Suprapubic skin (tissue), 4 donors: ENCODE measurements around the gene ZNF672. TPM values are rescaled to one million over a fixed set of nuclear protein-coding genes. Genes with fewer than 3 reads are reported as not detected.

Source experiments
- DNase-seq, 2 donors: peaks; one replicate each; pipeline ENCODE4 v3.0.0-alpha.2; 2019; ENCODE audit warnings: low spot score in 2 of 2
- H3K27ac ChIP-seq: fragments of 200-600 bp; sonication (generic); one replicate; pipeline ENCODE4 v1.5.1; 2019
- H3K27me3 ChIP-seq: fragments of 200-600 bp; sonication (generic); one replicate; pipeline ENCODE4 v1.5.1; 2019
- H3K36me3 ChIP-seq: fragments of 200-600 bp; sonication (generic); one replicate; pipeline ENCODE4 v1.5.1; 2019
- H3K4me1 ChIP-seq: fragments of 200-600 bp; sonication (generic); one replicate; pipeline ENCODE4 v1.5.1; 2019
- H3K4me3 ChIP-seq: fragments of 200-600 bp; sonication (generic); one replicate; pipeline ENCODE4 v1.5.1; 2019; ENCODE audit warnings: mild to moderate bottlenecking
- H3K9me3 ChIP-seq: fragments of 200-600 bp; sonication (generic); one replicate; pipeline ENCODE4 v1.5.1; 2019
- EP300 ChIP-seq: sonication (generic); formaldehyde crosslinking; IDR thresholded peaks from one replicate; pipeline ENCODE4 v1.6.1; 2017; ENCODE audit warnings: antibody characterized with exemption
- POLR2A ChIP-seq, 2 donors: fragments of 450-650 bp; IDR thresholded peaks; one replicate each; pipeline ENCODE4 v1.6.1; 2017; ENCODE audit warnings: antibody characterized with exemption in 2 of 2, mild to moderate bottlenecking in 2 of 2, moderate library complexity in 2 of 2
- POLR2AphosphoS5 ChIP-seq, 3 donors: sonication (generic); formaldehyde crosslinking; IDR thresholded peaks; one replicate each; pipeline ENCODE4 v1.6.1; 2017; ENCODE audit warnings: antibody characterized with exemption in 3 of 3
- WGBS: methylation state at CpG from one replicate; pipeline ENCODE4 v1.1.5; 2018; 5-methylcytosine and 5-hydroxymethylcytosine counted together
- total RNA-seq, 4 donors: library from RNA; depleted of rRNA; stranded (reverse); fragments of >200 nt; gene quantifications; one replicate each; pipeline ENCODE4 v1.1.0, GENCODE V29; 2016
- TF ChIP-seq, protein P1 (sequence below), 2 donors: fragments of 200-600 bp in 1 of 2; fragments of 450-650 bp in 1 of 2; sonication (generic) in 1 of 2; IDR thresholded peaks; one replicate each; pipeline ENCODE4 v1.5.1; 2016 to 2019; ENCODE audit warnings: antibody characterized with exemption in 2 of 2, mild to moderate bottlenecking in 1 of 2, moderate library complexity in 1 of 2

The ZNF672 gene
- total RNA-seq, 4 donors from 2014 or later: 34.4 to 39.7 (median 38.8) TPM

DNA sequence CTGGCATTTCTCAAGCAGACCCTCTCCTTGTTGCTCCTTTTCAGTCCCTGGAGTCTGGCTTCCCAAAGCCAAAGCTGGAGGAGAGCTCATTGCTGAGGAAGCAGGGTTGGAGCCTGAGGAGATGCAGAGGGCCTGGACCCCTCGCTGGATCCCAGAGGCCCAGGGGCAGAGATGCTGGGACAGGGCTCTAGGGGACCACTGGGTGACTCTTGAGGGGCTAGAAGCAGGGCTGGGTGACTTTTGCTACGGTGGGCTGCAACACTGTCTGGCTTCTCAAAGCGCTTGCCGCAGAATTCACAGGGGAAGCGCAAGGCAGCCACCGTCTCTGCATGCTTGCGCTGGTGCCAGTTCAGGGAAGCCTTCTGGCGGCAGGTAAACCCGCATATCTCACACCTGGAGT lies 12.1 kb downstream of the ZNF672 start:
- Histone ChIP-seq H3K4me3 (no peak overlapping the region), H3K9me3 (no peaks in the 10 kb centered on the region), H3K27ac (no peak overlapping the region), H3K4me1 (no peaks in the 10 kb centered on the region), H3K36me3 (peaks cover 83% of the 10 kb centered on the region), H3K27me3 (no peaks in the 10 kb centered on the region)
- 94% methylated on average over 9 of the region's 9 CpGs for WGBS
- TF ChIP-seq, protein P1, sequence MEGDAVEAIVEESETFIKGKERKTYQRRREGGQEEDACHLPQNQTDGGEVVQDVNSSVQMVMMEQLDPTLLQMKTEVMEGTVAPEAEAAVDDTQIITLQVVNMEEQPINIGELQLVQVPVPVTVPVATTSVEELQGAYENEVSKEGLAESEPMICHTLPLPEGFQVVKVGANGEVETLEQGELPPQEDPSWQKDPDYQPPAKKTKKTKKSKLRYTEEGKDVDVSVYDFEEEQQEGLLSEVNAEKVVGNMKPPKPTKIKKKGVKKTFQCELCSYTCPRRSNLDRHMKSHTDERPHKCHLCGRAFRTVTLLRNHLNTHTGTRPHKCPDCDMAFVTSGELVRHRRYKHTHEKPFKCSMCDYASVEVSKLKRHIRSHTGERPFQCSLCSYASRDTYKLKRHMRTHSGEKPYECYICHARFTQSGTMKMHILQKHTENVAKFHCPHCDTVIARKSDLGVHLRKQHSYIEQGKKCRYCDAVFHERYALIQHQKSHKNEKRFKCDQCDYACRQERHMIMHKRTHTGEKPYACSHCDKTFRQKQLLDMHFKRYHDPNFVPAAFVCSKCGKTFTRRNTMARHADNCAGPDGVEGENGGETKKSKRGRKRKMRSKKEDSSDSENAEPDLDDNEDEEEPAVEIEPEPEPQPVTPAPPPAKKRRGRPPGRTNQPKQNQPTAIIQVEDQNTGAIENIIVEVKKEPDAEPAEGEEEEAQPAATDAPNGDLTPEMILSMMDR (IDR thresholded peaks at IDR 0.05): no peak
- no peak for TF ChIP-seq POLR2AphosphoS5 (IDR thresholded peaks at IDR 0.05)
- no peak for DNase-seq

DNA sequence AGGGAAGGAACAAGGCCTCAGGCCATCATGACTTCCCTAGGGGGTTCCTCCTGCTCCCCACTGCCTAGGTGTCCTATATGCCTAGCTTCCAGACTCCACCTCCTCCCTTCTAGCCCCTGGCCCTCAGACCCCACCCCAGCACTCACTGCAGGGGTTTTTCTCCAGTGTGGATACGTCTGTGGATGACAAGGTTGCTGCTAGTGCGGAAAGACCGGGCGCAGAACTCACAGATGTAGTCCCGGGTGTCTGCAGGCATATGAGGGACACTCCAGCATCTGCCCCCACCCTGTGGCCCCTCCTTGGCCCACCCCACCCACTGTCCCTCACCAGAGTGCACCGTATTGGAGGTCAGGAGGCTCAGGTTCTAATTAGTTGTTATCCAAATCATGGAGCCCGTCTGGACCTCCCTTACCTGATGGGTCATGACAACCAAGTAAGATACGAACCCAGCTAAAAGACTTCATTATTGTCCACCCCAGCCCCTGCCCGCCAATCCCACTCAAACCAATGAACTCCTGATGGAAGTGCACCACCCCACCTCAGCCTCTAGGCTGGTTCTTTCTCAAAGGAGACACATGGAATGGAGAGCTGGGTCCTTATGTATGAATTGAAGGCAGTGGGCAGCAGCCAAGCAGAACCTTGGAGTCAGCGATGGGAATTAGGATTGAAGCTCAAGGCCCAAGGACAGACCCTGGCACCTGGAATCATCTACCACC lies 12.7 kb downstream of the ZNF672 start:
- no peak for TF ChIP-seq POLR2A (IDR thresholded peaks at IDR 0.05)
- no peak for TF ChIP-seq EP300
- TF ChIP-seq, protein P1 (IDR thresholded peaks at IDR 0.05): no peak
- no peak for TF ChIP-seq POLR2AphosphoS5 (IDR thresholded peaks at IDR 0.05)
- Histone ChIP-seq H3K9me3 (no peaks in the 10 kb centered on the region), H3K36me3 (peaks cover 82% of the 10 kb centered on the region), H3K4me1 (no peaks in the 10 kb centered on the region), H3K27me3 (no peaks in the 10 kb centered on the region), H3K4me3 (no peak overlapping the region), H3K27ac (no peak overlapping the region)
- WGBS: 79% methylated on average over 5 of the region's 10 CpGs
- no peak for DNase-seq

DNA sequence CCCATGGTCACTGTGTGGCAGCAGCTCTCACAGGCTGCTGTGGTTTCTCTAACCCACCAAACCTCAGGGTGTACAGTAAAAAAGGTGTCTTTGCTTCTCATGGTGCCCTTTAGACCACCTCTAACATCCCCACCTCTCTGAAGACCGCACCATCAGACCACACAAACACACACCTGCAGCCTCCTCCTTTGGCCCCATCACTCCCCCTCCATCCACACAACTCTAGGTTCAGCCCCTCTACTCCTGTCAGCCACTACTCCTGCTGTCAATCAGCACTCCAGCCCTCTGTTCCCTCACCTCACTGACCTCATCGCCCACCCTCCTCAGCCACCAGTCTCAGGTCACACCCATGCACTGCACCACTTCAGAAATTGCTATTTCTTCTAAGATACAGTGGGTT lies 13.4 kb downstream of the ZNF672 start:
- Histone ChIP-seq H3K9me3 (no peaks in the 10 kb centered on the region), H3K27ac (no peak overlapping the region), H3K4me1 (no peaks in the 10 kb centered on the region), H3K27me3 (no peaks in the 10 kb centered on the region), H3K4me3 (no peak overlapping the region), H3K36me3 (peaks cover 75% of the 10 kb centered on the region)
- no peak for TF ChIP-seq POLR2A (IDR thresholded peaks at IDR 0.05)
- TF ChIP-seq, protein P1 (IDR thresholded peaks at IDR 0.05): no peak
- TF ChIP-seq EP300: no peak
- TF ChIP-seq POLR2AphosphoS5 (IDR thresholded peaks at IDR 0.05): no peak
- WGBS: 91% methylated on average over 2 of the region's 2 CpGs
- DNase-seq: no peak

DNA sequence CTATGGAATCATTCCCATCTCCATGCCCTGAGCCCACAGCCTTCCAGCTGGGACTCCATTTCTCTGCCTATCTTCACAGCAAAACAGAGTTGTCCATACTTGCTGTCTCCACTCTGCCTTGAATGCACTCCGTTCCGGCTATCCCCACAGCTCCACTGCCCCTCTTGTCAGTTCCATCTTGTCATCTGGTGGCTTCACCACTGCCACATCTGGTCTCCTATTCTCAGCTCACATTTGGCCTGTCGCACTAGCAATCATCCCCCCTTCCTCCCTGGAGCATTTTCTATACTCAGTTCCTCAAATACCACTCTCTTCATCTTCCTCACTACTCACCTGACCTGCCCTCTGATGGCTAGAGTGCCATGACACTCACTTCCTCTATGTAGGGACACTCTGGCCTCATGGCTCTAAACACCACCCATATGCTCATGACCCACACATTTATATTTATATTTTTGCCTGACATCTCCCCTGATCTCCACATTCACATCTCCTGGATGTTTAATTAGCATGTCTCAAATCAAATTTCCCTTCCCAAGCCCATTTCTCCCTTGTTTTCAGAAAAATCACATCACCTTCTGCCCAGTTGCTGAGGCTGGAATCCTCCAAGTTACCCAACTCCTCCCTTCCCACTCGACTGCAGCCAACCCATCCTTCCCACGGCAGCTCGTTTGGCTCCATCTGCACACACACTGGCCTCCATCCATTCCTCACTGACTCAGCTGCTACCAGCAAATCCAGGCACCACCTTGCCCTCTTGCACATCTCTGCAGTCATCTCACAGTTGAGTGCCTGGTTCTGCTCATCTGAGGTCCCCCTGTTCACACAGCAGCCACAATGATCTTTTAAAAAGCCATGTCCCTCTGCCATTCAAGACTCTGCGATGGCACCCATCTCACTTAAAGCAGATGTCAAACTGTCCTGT lies 14.7 kb downstream of the ZNF672 start:
- peaks cover 10% of the 10 kb centered on the region for H3K4me1 ChIP-seq
- H3K27ac ChIP-seq: no peak overlapping the region
- H3K4me3 ChIP-seq: no peak overlapping the region
- H3K36me3 ChIP-seq: peaks cover 62% of the 10 kb centered on the region
- no peaks in the 10 kb centered on the region for H3K27me3 ChIP-seq
- no peaks in the 10 kb centered on the region for H3K9me3 ChIP-seq
- TF ChIP-seq, protein P1 (IDR thresholded peaks at IDR 0.05): no peak
- TF ChIP-seq POLR2A (IDR thresholded peaks at IDR 0.05): no peak
- TF ChIP-seq POLR2AphosphoS5 (IDR thresholded peaks at IDR 0.05): no peak
- TF ChIP-seq EP300: no peak
- DNase-seq: no peak
- WGBS: 71% methylated on average over 7 of the region's 7 CpGs
